ENCODE data around the gene PLA2G4B.

Gene PLA2G4B, protein sequence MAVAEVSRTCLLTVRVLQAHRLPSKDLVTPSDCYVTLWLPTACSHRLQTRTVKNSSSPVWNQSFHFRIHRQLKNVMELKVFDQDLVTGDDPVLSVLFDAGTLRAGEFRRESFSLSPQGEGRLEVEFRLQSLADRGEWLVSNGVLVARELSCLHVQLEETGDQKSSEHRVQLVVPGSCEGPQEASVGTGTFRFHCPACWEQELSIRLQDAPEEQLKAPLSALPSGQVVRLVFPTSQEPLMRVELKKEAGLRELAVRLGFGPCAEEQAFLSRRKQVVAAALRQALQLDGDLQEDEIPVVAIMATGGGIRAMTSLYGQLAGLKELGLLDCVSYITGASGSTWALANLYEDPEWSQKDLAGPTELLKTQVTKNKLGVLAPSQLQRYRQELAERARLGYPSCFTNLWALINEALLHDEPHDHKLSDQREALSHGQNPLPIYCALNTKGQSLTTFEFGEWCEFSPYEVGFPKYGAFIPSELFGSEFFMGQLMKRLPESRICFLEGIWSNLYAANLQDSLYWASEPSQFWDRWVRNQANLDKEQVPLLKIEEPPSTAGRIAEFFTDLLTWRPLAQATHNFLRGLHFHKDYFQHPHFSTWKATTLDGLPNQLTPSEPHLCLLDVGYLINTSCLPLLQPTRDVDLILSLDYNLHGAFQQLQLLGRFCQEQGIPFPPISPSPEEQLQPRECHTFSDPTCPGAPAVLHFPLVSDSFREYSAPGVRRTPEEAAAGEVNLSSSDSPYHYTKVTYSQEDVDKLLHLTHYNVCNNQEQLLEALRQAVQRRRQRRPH

DNA sequence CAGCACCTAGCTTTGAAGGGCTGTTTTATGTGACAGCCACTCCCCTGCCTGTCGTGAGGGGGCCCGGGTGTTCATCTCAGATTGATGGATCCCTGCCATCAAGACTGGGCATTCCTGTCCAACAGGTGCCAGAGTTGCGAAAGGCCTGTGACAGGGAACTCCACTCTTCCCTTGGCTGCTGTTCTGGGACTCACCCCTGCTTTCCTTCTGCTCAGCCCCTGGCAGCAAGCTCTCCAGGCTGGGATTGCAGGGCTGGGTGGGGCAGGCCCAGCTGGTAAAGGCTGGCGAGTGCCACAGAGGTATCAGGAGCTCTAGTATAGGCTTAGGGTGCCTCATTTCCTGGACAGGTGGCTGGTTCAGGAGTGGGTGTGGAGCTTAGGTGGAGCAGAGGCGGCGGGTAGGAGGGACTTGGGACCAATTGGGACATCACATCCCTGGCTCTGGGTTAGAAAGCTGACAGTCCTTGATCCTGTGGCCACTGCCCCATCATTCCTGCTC, at the start of gene PLA2G4B:
PLA2G4B (plus strand) TSS at position 448 of the 498 bp plus-strand sequence. CDS start 67 bp downstream, outside the sequence.
- H3K27ac Mint-ChIP-seq, result no peak within 1 kb of the TSS

DNA sequence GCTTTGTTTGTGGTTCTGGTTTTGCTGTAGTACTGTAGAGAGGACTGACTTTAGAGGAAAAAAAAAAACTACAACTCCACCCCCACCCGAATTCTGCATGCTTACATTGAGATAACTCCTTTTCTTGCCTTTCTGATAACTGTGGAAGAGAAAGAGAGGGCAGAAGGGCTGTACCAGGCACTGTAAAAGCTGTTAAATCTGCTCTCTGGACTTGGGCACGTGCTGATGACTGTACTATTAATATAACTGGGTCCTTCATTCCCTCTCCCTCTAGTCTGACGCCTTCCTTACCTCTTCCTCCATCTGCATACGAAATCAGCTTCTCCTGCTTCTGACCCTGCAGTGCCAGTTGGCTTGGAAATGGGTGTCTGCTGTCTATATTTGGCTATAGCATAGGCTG, 49.4 kb upstream of the PLA2G4B start:
- H3K36me3 Mint-ChIP-seq, result no peaks in the 10 kb centered on the region
- no peaks in the 10 kb centered on the region for H3K27me3 Mint-ChIP-seq
- H3K4me3 Mint-ChIP-seq, result no peak overlapping the region
- H3K9me3 Mint-ChIP-seq, result no peaks in the 10 kb centered on the region
- no peak overlapping the region for H3K27ac Mint-ChIP-seq
- H3K4me1 Mint-ChIP-seq, result peaks cover 56% of the 10 kb centered on the region

More for the DNA sequence above, at the start of gene PLA2G4B:
- H3K4me3 Mint-ChIP-seq, result no peak within 1 kb of the TSS
- H3K36me3 Mint-ChIP-seq, result peaks cover 5% of the 10 kb centered on the region
- peaks cover 12% of the 10 kb centered on the region for H3K4me1 Mint-ChIP-seq
- H3K9me3 Mint-ChIP-seq, result no peaks in the 10 kb centered on the region
- no peaks in the 10 kb centered on the region for H3K27me3 Mint-ChIP-seq

DNA sequence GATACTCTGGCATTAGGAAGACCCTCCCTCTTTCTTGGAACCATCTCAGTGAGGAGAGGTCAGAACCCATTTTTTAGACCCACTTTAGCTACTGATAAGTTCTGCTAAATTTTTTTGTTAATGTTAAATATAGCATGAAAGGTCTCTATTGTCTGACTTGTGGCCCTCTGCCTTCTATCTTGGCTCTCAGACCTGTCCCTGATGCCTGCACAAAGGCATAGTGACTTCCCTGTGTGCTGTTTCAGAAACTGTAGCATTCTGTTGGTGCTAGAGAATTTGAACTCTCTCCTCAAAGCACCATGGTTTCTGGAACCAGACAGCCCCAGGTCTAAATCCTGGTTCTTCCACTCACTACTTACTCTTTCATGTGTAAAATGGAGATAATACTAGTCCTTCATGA, 49.0 kb upstream of the PLA2G4B start:
- Mint-ChIP-seq H3K4me3 (no peak overlapping the region), H3K27me3 (no peaks in the 10 kb centered on the region), H3K9me3 (no peaks in the 10 kb centered on the region), H3K36me3 (no peaks in the 10 kb centered on the region), H3K4me1 (peaks cover 56% of the 10 kb centered on the region), H3K27ac (no peak overlapping the region)

DNA sequence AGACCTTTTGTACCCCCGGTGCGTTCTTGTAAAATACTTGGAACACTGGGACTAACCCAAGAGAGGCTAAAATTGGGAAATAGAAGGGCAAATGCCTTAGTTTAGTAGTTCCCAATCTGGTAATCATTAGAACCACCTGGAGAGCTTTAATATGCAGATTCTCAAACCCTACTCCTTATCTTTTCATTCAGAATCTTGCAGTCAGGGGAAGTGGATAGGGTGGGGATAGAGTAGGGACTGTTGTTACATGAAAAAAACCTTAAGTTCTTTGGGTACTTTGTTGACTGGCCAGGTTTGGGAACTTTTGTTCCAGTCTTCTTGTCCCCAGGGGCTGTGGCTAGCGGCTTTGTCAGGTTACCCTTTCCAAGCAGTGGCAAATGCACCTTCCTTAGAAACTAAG, 48.5 kb upstream of the PLA2G4B start:
- peaks cover 56% of the 10 kb centered on the region for H3K4me1 Mint-ChIP-seq

DNA sequence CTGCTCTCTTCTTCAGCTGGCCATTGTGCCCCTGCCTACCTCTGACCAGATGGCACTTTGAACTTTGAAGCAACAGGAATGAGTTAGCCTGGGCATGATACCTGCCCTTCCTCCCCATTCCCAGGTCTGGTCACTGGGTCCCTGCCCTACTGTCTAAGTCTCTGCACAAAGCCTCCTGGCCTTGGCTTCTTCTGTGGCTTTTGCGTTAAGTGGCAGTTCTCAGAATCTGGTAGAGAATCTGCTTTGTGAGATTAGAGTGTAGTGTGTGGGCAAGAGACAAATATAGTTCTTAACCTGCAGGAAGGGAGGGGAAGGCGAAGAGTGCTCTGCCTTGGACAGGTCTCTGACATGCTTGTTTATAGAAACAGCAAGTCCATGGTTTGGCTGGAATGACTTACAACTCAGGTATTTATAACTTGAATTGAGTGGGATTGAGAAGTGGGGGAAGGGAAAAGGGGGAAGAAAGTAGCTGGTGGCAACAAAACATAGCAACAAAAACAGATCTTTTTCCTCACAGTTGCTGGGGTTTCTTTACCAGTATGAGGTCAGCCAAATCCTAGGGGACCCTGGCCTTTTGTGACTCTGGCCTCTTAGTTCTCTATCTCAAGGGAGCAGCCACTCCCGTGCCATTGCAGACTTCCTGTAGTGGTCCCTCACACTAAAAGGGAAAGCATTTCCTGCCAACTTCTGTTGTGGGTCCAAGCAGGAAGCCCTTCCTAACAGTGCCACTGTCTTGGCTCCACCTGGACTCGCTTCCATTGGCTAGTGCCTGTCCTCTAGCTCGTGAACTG, 47.7 kb upstream of the PLA2G4B start:
- Mint-ChIP-seq H3K9me3 (no peaks in the 10 kb centered on the region), H3K36me3 (no peaks in the 10 kb centered on the region), H3K4me3 (no peak overlapping the region), H3K27ac (peak overlapping the region; percentile 13), H3K4me1 (peaks cover 62% of the 10 kb centered on the region), H3K27me3 (no peaks in the 10 kb centered on the region)

More for the DNA sequence above, 48.5 kb upstream of the PLA2G4B start:
- Mint-ChIP-seq H3K4me3 (no peak overlapping the region), H3K9me3 (no peaks in the 10 kb centered on the region), H3K36me3 (no peaks in the 10 kb centered on the region), H3K27me3 (no peaks in the 10 kb centered on the region), H3K27ac (no peak overlapping the region)

DNA sequence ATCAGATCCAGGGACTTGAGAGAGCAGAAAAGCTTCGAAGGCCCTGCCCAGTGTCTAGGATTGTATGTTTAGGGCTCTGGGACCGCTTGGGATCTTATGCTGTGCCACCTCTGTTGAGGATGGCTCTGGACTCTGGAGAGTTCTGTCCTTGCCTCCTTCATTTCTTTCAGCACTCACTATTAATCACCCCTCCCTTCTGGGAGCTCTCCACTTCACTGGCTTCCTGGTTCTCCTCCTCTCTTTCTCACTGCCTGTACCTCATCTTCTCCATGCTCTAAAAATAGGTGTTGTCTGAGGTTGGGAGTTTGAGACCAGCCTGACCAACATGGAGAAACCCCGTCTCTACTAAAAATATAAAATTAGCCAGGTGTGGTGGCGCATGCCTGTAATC, 47.1 kb upstream of the PLA2G4B start:
- H3K36me3 Mint-ChIP-seq, result no peaks in the 10 kb centered on the region
- no peaks in the 10 kb centered on the region for H3K27me3 Mint-ChIP-seq
- H3K4me3 Mint-ChIP-seq, result no peak overlapping the region
- H3K27ac Mint-ChIP-seq, result no peak overlapping the region
- H3K9me3 Mint-ChIP-seq, result no peaks in the 10 kb centered on the region
- H3K4me1 Mint-ChIP-seq, result peaks cover 68% of the 10 kb centered on the region

DNA sequence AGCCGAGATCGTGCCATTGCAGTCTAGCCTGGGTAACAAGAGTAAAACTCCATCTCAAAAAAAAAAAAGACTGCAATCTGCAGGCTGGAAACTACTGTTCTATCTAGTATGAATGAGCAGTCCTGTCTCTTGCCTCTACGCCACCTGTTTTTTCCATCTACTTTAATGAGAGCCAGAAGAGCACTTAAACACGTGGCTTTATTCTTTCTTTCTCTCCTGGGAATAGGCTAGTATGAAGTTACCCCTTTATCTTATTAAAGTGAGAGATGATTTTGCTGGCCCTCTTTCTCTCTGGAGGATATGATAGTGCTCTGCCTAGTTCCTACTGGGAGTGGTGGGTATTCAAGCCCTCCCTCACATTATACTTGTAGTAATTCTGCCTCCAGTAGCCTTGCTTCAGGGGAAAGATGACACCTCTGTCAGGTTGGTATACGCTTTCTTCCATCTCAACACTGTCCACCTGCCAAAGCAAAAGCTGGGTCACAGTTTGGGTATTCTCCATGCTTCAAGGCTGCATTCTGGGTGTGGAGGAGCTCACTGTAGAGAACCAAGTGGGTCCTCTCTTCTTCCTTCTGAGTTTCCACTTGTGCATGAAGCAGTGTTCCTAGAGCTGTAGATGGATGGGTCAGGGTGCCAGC, 46.5 kb upstream of the PLA2G4B start:
- Mint-ChIP-seq H3K36me3 (no peaks in the 10 kb centered on the region), H3K27me3 (no peaks in the 10 kb centered on the region), H3K9me3 (no peaks in the 10 kb centered on the region), H3K4me1 (peaks cover 73% of the 10 kb centered on the region), H3K4me3 (no peak overlapping the region), H3K27ac (no peak overlapping the region)

DNA sequence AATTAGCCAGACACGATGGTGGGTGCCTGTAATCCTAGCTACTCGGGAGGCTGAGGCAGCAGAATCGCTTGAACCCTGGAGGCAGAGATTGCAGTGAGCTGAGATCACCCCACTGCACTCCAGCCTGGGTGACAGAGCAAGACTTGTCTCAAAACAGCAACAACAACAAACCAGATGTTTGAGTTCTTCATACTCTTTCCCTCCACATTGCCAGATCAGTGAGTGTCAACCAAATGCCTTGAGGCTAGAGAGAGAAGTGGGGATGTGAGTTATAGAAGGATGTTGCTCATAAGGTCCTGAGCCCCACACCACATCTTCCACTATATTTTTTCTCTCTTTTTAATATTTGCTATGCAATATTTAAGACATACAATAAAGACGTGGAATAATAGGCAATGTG, 44.6 kb upstream of the PLA2G4B start:
- Mint-ChIP-seq H3K4me1 (peaks cover 64% of the 10 kb centered on the region), H3K27ac (no peak overlapping the region), H3K27me3 (no peaks in the 10 kb centered on the region)

DNA sequence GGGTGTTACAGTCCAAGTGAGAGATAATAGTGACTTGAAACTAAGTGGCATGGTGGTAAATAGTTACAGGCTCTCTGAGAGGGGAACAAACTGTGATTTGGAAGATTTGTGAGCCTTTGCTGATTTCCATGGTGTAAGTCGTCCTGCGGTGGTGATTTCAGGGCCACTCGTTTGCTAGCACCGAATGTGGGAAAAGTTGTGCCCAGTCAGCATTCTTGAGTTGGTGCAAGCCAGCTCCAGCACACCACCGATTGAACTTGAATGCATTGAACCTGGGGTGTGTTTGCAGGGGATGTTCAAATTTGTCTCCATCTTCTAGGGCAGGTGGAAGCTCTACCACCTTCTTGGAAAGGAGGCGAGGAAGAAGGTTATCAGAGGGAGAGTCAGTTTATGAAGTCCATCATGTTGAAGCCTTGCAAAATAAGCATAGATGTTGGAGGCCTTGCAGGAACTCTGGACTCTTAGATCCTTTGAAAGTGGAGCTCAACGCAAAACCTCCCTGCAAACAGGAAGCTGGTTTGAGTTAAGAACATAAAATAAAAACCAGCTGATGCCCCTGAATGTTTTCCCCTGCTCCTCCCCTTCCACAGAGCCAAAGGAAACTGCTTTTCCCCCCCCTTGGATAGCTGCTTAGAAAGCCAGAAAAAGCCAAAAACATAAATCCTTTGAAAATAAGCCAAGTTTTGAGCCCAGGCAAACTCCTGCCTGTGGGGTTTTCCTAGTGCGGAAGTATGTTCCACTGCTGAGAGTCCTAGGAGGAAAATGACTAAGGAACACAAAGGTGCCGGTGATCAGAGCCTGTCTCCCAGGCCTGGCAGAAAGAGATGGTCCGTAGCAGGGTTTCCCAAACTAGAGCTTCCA, 42.4 kb upstream of the PLA2G4B start:
- no peak overlapping the region for H3K27ac Mint-ChIP-seq
- peaks cover 2% of the 10 kb centered on the region for H3K36me3 Mint-ChIP-seq
- no peaks in the 10 kb centered on the region for H3K9me3 Mint-ChIP-seq
- peaks cover 43% of the 10 kb centered on the region for H3K4me1 Mint-ChIP-seq
- no peak overlapping the region for H3K4me3 Mint-ChIP-seq
- no peaks in the 10 kb centered on the region for H3K27me3 Mint-ChIP-seq

More for the DNA sequence above, 44.6 kb upstream of the PLA2G4B start:
- no peaks in the 10 kb centered on the region for H3K36me3 Mint-ChIP-seq
- H3K4me3 Mint-ChIP-seq, result no peak overlapping the region
- H3K9me3 Mint-ChIP-seq, result no peaks in the 10 kb centered on the region

DNA sequence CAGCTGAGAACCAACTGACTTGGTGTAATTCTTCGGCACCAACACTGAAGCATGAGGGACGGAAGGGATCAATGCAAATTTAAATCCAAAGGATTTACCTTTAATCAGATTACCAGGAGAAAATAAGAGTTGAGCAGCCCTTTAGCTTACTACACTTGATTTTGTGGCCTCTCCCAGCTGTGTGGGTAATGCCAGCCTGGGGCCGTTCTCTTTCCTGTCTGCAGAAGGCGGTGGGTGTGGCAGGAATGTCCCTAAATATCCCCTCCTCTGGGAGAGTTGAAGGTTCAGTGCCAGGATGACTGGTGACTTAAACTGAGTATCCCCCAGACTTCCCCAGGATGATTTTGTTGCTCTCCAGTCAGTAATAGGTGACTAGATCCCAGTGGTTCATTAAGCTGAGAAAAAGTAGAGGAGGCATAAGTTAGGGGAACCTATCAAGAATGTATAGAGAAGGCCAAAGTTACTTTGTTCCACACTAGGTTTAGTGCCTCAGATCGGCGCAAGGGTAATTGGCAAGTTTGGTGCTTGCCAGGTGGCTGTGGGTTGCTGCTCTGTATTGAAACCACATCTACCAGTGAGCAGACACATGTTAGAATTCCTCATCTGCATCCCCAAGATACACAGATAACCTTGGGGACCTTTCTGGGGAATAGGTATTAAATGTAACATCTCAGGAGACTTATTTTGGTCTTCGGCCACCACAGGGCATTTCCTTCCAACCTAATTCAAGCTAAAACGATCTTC, 41.3 kb upstream of the PLA2G4B start:
- H3K9me3 Mint-ChIP-seq, result no peaks in the 10 kb centered on the region
- peak overlapping the region; percentile 30 for H3K27ac Mint-ChIP-seq
- H3K4me3 Mint-ChIP-seq, result no peak overlapping the region
- H3K36me3 Mint-ChIP-seq, result peaks cover 2% of the 10 kb centered on the region
- H3K27me3 Mint-ChIP-seq, result no peaks in the 10 kb centered on the region
- peaks cover 31% of the 10 kb centered on the region for H3K4me1 Mint-ChIP-seq

DNA sequence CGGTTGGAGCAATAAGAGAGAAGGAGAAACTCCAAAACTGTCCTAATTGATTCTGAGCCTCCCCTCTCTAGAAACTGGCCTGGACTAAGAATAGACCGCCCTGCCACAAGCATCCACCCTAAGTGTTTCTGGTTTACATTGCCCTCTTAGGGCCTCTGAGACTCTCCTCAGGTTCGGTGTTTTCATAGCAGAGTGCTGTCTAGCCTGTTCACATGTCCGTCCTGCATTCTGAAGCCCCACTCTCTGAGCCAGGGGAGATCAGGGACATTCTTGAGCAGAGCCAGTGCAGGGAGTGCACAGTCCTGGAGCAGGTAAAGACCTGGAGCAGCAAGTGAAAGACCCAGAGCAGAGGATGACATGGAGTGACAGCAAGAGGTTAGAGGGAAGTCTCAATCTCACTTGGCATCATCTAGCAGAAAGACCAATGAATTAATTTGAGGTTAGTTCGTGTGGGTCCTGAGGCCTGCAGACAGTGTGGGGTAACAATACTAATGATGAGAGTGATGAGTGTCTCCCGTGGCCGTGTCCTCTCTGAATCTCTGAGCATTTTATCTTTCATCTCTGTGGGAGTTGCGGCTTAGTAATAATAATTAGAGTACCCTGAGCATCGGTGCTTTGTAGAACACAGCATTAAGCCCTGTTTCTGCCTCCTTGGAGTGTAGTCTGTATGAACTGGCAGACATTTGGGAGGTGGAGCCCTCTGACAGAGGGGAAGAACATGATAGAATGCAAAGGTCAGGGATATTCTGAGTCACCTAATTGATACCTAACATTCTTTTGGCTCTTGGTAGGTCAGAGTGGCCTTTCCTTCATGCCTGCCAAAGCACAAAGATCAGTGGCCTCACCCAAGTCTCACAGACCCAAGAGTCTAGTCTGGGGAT, 39.8 kb upstream of the PLA2G4B start:
- H3K27me3 Mint-ChIP-seq, result no peaks in the 10 kb centered on the region
- peaks cover 24% of the 10 kb centered on the region for H3K4me1 Mint-ChIP-seq
- H3K4me3 Mint-ChIP-seq, result no peak overlapping the region
- peaks cover 2% of the 10 kb centered on the region for H3K36me3 Mint-ChIP-seq
- H3K27ac Mint-ChIP-seq, result no peak overlapping the region
- H3K9me3 Mint-ChIP-seq, result no peaks in the 10 kb centered on the region

DNA sequence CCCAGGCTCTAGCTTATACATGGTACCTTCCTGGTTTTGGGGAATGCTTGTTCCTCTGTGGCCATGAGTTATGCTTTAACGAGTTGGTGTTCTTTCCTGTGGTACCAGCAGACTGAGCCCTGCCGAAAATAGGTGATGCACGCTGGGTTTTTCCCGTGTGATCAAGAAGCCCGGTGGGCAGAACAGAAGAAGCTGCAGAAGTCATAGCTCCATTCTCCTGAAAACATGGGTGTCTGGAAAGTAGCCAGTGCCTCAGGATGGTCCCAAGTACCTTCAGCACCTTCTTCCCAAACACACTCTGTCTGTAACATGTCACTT, 39.2 kb upstream of the PLA2G4B start:
- H3K27ac Mint-ChIP-seq, result no peak overlapping the region
- H3K9me3 Mint-ChIP-seq, result no peaks in the 10 kb centered on the region

DNA sequence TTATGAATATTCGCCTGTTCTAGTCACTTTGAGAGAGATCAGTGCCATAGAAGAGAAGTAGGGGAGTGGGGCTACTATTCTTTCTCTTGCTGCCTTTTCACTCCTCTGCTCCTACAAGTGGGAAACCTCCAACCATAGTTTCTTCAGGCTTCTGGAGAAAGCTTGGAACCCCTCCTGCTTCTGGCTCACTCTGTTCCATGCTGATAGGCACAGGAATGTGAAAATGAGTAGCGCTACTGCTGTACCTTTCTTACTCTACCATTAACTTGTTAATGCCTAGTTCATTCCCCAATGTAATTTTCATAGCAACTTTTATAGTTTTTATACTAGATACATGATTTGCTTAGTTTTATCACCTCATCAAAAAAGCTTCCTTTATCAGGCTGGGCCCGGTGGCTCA, 37.5 kb upstream of the PLA2G4B start:
- no peaks in the 10 kb centered on the region for H3K27me3 Mint-ChIP-seq
- no peaks in the 10 kb centered on the region for H3K9me3 Mint-ChIP-seq
- H3K4me3 Mint-ChIP-seq, result no peak overlapping the region
- peaks cover 5% of the 10 kb centered on the region for H3K36me3 Mint-ChIP-seq
- H3K4me1 Mint-ChIP-seq, result peaks cover 18% of the 10 kb centered on the region
- peak overlapping the region; percentile 23 for H3K27ac Mint-ChIP-seq

More for the DNA sequence above, 39.2 kb upstream of the PLA2G4B start:
- no peak overlapping the region for H3K4me3 Mint-ChIP-seq
- H3K36me3 Mint-ChIP-seq, result peaks cover 2% of the 10 kb centered on the region
- H3K27me3 Mint-ChIP-seq, result no peaks in the 10 kb centered on the region
- peaks cover 23% of the 10 kb centered on the region for H3K4me1 Mint-ChIP-seq
